ENCODE data around the gene BBS5.

DNA sequence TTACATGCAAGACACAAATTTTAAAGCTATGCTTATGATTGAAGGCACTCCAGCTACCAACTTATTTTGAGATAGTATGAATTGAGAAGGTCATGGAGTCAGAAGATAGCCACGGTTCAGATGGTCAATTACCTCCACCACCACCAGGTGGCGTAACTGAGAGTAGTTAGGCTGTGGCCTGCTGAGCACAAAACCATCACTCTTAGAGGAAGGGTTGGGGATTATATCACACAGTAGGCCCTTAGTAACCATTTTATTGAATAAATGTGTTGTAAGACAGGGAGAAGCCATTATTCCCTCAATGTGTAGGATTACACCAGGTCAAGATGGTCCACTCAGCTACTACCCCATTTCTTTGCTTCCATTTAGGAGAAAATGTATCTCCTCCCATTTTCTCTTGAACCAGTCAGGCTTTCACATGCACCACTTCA lies 49.0 kb downstream of the BBS5 start:
- TF ChIP-seq, protein P1, sequence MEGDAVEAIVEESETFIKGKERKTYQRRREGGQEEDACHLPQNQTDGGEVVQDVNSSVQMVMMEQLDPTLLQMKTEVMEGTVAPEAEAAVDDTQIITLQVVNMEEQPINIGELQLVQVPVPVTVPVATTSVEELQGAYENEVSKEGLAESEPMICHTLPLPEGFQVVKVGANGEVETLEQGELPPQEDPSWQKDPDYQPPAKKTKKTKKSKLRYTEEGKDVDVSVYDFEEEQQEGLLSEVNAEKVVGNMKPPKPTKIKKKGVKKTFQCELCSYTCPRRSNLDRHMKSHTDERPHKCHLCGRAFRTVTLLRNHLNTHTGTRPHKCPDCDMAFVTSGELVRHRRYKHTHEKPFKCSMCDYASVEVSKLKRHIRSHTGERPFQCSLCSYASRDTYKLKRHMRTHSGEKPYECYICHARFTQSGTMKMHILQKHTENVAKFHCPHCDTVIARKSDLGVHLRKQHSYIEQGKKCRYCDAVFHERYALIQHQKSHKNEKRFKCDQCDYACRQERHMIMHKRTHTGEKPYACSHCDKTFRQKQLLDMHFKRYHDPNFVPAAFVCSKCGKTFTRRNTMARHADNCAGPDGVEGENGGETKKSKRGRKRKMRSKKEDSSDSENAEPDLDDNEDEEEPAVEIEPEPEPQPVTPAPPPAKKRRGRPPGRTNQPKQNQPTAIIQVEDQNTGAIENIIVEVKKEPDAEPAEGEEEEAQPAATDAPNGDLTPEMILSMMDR (IDR thresholded peaks at IDR 0.05) = peak; percentile 58 to 83 (median 78)
- no peak for TF ChIP-seq EP300 (IDR thresholded peaks at IDR 0.05)
- no peak for TF ChIP-seq POLR2A (IDR thresholded peaks at IDR 0.05)
- TF ChIP-seq POLR2AphosphoS5 (IDR thresholded peaks at IDR 0.05) = no peak
